Midbrain (tissue), 1 donor: ENCODE data around the gene SCN8A.
A peak's percentile ranks its signal among the peaks of the same experiment; 100 is the strongest.

ENCODE experiments used
- DNase-seq: peaks from one replicate; lab custom pipeline; 2025; lab: John Stamatoyannopoulos, UW

Gene SCN8A

DNA sequence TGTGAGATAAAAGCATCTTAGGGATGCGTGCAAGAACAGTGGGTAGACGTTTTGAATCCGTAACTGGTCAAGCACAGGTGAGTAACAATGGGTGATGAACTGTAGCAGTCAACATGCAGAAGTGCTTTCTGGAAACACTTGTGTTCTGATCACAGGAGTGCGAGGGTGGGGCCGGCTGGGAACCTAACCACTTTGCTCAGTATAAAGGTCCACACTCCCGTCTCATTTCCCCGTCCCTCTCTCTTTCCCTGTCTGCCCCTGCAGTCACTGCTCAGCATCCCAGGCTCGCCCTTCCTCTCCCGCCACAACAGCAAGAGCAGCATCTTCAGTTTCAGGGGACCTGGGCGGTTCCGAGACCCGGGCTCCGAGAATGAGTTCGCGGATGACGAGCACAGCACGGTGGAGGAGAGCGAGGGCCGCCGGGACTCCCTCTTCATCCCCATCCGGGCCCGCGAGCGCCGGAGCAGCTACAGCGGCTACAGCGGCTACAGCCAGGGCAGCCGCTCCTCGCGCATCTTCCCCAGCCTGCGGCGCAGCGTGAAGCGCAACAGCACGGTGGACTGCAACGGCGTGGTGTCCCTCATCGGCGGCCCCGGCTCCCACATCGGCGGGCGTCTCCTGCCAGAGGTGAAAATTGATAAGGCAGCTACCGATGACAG is 130.4 kb downstream of the SCN8A start:
- no peak for DNase-seq

DNA sequence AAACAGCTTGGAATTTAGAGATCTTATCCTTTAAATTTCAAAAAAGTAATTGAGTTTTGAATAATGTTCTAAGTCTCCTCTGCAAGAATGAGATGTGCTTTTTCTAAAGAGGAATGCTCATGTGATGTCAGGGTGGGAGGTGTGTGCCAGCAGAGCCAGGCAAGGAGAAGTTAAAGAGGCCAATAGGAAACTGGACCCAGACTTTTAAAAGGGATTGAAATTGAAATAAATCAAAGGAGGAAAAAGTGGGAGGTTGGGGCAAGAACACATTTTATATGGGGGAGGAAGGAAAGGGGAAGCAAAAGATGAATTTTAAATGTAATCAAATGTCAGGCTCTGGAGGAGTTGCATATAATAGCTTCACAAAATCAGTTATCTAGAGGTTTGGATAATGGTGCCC is 131.4 kb downstream of the SCN8A start:
- DNase-seq, result no peak

GRCh38 chr12:51726161-51726560 is 135.1 kb downstream of the SCN8A start:
- no peak for DNase-seq

- DNase-seq, result no peak
These were observed 135.9 kb downstream of the SCN8A start for GRCh38 chr12:51726931-51727330.

DNA sequence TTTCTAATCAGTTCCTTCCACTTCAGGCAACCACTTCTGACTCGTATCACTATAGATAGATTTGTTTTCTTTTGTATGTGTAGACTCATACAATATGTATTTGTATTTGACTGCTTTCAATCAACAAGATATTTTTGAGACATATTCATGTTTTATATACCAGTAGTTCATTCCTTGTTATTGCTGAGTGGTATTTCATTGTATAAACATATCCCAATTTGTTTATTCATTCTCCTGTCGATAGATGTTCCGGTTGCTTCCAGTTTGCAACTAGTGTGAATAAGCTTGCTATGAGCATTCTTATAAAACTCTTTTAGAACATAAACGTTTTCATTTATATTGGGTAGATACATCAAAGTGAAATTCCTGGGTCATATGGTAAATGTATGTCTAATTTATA is 138.3 kb downstream of the SCN8A start:
- no peak for DNase-seq

DNA sequence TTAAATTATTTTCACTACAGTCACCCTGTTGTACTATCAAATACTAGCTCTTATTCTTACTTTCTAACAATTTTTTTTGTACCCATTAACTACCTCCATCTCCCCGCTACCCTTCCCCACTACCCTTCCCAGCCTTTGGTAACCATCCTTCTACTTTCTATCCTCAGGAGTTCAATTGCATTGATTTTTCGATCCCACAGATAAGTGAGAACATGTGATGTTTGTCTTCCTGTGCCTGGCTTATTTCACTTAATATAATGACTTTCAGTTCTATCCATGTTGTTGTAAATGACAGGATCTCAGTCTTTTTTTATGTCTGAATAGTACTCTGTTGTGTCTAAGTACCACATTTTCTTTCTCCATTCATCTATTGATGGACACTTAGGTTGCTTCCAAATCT is 139.7 kb downstream of the SCN8A start:
- DNase-seq, result no peak

DNA sequence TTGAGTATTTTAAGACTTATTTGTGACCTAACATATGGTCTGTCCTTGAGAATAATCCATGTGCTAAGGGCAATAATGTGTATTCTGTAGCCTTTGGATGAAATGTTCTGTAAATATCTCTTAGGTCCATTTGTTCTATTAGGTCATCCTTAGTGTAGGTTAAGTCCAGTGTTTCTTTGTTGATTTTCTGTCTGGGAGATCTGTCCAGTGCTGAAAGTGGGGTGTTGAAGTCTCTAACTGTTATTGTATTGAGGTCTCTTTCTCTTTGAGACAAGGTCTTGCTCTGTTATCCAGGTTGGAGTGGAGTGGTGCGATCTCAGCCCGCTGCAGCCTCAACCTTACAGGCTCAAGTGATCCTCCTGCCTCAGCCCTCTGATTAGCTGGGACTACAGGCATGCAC is 149.5 kb downstream of the SCN8A start:
- DNase-seq, result no peak

- no peak for DNase-seq
These were observed 153.2 kb downstream of the SCN8A start for GRCh38 chr12:51744235-51744634.

DNA sequence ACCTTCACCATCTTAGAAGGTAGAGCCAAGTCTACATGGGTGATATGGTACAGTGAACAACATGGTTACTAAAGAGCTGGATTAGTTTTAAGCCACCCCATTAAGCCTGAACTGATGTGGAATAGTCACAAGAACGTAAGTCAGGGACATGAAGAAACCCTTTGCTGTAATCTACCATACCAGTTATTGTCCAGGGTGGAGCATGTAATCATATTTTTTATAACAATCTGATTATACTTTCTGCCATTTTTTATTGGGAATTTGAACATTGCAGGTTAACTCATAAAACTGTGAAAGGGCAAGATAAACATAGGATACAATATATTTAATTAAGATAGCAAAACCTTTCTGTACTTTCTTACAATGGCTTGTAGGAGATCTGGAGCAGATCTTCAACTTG is 153.9 kb downstream of the SCN8A start:
- no peak for DNase-seq

DNA sequence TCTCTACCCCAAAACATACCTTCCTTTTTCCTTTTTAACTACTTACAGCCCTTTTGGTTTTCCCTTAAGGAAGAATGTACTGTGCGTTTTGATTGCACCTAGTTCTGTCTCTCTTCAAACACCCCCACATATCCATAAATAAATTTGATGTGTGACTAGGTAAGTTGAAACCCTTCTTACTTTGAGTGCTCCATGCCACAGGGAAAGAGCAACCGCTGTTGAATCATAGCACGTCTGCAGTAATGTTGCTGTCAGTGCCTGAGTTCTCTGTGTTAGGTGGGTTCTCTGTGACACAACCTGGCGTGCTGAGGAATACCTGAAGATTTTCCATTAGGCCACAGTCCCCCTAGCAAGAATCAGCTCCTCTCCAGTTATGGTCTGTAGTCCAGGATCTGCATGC is 155.4 kb downstream of the SCN8A start:
- no peak for DNase-seq

DNA sequence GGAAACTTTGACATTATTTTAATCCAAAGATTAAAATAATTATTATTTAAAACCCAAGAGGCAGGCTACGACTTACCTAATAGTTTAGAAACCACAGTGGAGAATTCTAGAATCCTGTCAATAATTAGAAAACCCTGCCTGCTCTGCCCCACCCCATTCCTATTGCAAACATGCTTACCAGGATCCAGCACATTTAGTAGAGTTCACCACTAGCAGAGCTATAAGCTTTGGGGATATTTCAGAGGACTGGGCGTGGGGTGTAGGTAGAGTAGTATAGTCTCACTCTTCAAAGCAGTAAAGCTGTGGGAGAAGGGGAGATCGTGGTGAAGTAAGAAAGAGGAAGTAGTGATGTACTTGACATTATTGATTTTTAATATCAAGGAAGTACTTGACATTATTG is 157.2 kb downstream of the SCN8A start:
- no peak for DNase-seq

- DNase-seq, result no peak
These were observed 158.4 kb downstream of the SCN8A start for GRCh38 chr12:51749206-51749985.

DNA sequence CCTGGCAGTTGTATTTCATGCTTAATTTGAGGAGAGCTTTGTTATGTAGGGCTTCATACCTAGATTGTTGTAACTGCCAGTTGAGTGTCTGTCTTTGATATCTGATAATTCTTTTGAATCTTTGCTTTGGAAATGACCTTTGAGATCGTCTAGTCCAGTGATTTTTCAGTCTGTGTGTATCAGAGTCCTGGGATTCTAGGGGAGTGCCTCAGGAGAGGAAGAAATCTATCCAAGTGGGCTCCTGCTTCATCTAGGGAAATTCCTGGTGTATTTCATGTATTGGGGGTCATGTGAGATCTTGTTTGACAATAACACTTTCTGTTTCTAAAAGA is 158.9 kb downstream of the SCN8A start:
- no peak for DNase-seq

GRCh38 chr12:51751661-51752060 is 160.6 kb downstream of the SCN8A start:
- peak; percentile 90 for DNase-seq

- DNase-seq, result peak; percentile 88
These were observed 161.3 kb downstream of the SCN8A start for GRCh38 chr12:51752234-51752889.

GRCh38 chr12:51753980-51754675 is 163.1 kb downstream of the SCN8A start:
- DNase-seq, result no peak

DNA sequence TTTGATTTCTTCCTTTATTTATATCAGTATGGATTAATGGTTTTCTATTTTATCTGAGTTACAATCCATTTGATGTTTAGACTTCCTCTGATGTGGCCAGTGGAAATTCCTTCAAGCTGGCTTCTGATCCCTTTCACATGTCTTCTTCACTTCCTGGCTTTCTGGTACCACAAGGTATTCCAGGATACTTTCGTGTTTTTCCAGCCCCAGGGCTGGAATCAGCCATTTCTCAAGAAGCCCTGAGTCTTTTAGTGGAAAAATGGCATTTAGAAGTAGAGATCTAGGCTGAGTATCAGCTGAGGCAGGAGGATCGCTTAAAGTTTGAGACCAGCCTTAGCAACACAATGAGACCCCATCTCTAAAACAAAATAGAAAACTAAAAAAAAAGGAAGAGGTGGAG is 164.2 kb downstream of the SCN8A start:
- no peak for DNase-seq

DNA sequence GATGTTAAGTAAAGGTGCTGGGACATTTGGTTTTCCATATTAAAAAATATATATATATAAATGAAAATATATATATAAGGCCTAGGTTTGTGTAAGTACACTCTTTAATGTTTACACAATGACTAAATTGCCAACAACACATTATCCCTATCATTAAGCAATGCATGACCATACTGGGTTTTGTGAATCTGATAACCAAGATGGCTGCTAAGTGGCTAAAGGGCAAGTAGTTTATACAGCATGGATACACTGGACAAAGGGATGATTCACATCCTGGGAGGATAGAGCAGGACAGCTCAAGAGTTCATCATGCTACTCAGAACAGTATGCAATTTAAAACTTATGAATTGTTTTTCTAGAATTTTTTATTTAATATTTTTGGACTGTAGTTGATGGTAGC is 168.1 kb downstream of the SCN8A start:
- no peak for DNase-seq

- no peak for DNase-seq
These were observed 168.7 kb downstream of the SCN8A start for GRCh38 chr12:51759695-51760094.

DNA sequence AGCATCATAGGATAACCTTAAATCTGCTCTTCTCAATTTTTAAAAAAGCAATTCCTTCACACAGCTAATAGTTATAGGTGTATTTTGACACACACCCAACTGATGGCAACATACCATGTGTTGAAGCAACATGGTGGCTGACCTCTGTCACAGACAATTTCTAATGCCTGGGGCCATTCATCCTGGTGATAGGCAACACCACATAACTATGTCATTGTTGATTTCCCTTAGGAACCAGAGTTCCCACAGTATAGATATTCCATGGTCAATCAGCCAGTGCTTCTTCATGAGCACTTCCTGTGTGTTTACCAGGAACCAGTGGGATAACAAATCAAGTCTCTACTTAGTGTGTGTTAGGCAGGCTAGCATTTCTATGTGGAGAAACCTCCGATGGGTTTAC is 169.2 kb downstream of the SCN8A start:
- no peak for DNase-seq

GRCh38 chr12:51763743-51764142 is 172.7 kb downstream of the SCN8A start:
- DNase-seq, result no peak

- no peak for DNase-seq
These were observed 175.1 kb downstream of the SCN8A start for GRCh38 chr12:51766067-51766676.
